Naive thymus-derived CD4-positive, alpha-beta T cell (primary cell): ENCODE data around the gene DBH. TPM values are rescaled to one million over a fixed set of nuclear protein-coding genes. Genes with fewer than 3 reads are reported as not detected.

ENCODE experiments used
- polyA plus RNA-seq, 2 donors: library from polyadenylated mRNA; unstranded; fragments of 300-500 nt; fragmentation: Illumina TruSeq; gene quantifications; one replicate each; pipeline ENCODE4 v1.2.3, GENCODE V29; 2021
- total RNA-seq, 6 experiments: library from RNA in 5 of 6; stranded (reverse) in 5 of 6; gene quantifications; 1 replicate in 5 of 6; 2 replicates in 1 of 6; pipeline ENCODE4 v1.2.3 and lab custom pipeline; 2021 to 2026

Gene DBH
- total and polyA plus RNA-seq, 7 experiments from 2014 or later = 0.08 to 1.2 (median 0.17) TPM; not detected in 1

Other genes starting within 250 kb of the DBH start
- gene REXO4, start 218.4 kb upstream of the DBH start, total RNA-seq = 10 to 100 TPM; 17.8 to 44.1 (median 28.6) TPM
- 10 to 100 TPM; 14.0 to 29.9 TPM for gene REXO4, start 218.4 kb upstream of the DBH start, polyA plus RNA-seq
- 1 to 10 TPM; 1.6 to 3.1 (median 2.5) TPM for gene ADAMTS13, start 214.0 kb upstream of the DBH start, total RNA-seq
- gene ADAMTS13, start 214.0 kb upstream of the DBH start, polyA plus RNA-seq = under 1 TPM; 0.07 to 0.35 TPM
- 1 to 10 TPM in 4 of 5 experiments, under 1 TPM in 1; 0.56 to 4.7 (median 3.1) TPM for gene CACFD1, start 176.4 kb upstream of the DBH start, total RNA-seq
- gene CACFD1, start 176.4 kb upstream of the DBH start, polyA plus RNA-seq = 1 to 10 TPM; 2.5 to 3.7 TPM
- 10 to 100 TPM in 1 of 5 experiments, 1 to 10 TPM in 4; 2.4 to 34.7 (median 3.6) TPM for gene SLC2A6, start 157.3 kb upstream of the DBH start, total RNA-seq
- 1 to 10 TPM; 2.6 TPM for gene SLC2A6, start 157.3 kb upstream of the DBH start, polyA plus RNA-seq
- gene MYMK, start 111.4 kb upstream of the DBH start, total RNA-seq = not detected
- gene MYMK, start 111.4 kb upstream of the DBH start, polyA plus RNA-seq = not detected
- 1 to 10 TPM in 1 of 5 experiments, under 1 TPM in 3, not detected in 1; 0.69 to 2.7 (median 0.81) TPM for gene ADAMTSL2, start 101.7 kb upstream of the DBH start, total RNA-seq
- gene ADAMTSL2, start 101.7 kb upstream of the DBH start, polyA plus RNA-seq = under 1 TPM; 0.16 to 0.19 TPM
- gene FAM163B, start 27.0 kb upstream of the DBH start, total RNA-seq = not detected
- gene FAM163B, start 27.0 kb upstream of the DBH start, polyA plus RNA-seq = not detected
- 10 to 100 TPM in 3 of 5 experiments, 1 to 10 TPM in 1, under 1 TPM in 1; 0.73 to 27.2 (median 16.5) TPM for gene SARDH, start 102.0 kb downstream of the DBH start, total RNA-seq
- 10 to 100 TPM; 10.2 to 11.0 TPM for gene SARDH, start 102.0 kb downstream of the DBH start, polyA plus RNA-seq